IMR-90 (cell line): ENCODE data around the gene SLC36A2. TPM values are rescaled to one million over a fixed set of nuclear protein-coding genes. Genes with fewer than 3 reads are reported as not detected.

Experiments
- ATAC-seq: fragments of 200-7000 bp; cut with Tn5 transposase; 2 replicates; pipeline ENCODE4 v1.9.1; 2020; ENCODE audit warnings: low read depth, mild to moderate bottlenecking, moderate library complexity
- BruUV-seq: library from RNA; stranded (reverse); fragments of 400-500 nt; replicated peaks from 2 replicates; lab custom pipeline; 2021; lab: Mats Ljungman, UMichigan
- CTCF ChIA-PET: fragments of 300-600 bp; formaldehyde crosslinking; extraction: SDS; loops from one replicate; lab custom pipeline; 2021; ENCODE audit warnings: antibody characterized with exemption; lab: Yijun Ruan, JAX
- POLR2A ChIA-PET: fragments of 300-600 bp; sonication (Branson Sonifier 250); formaldehyde crosslinking; loops from one replicate; lab custom pipeline; 2022; ENCODE audit warnings: antibody characterized with exemption; ENCODE audit not compliant: unreplicated experiment; lab: Charles Lee
- DNase-seq: peaks from one replicate; pipeline ENCODE4 v3.0.0; 2013
- H2AFZ ChIP-seq: replicated peaks from 2 replicates; pipeline ENCODE3; 2013; ENCODE audit warnings: low read length, mild to moderate bottlenecking; ENCODE audit not compliant: poor library complexity
- H2AK5ac ChIP-seq: 2 replicates; pipeline ENCODE4 v1.6.1; 2013; ENCODE audit warnings: low read depth, low read length, inconsistent platforms
- H2AK9ac ChIP-seq: replicated peaks from 2 replicates; pipeline ENCODE3; 2013; ENCODE audit warnings: mild to moderate bottlenecking, low read depth, low read length, moderate library complexity; ENCODE audit not compliant: poor library complexity
- H2BK120ac ChIP-seq: 2 replicates; pipeline ENCODE4 v1.6.1; 2013; ENCODE audit warnings: low read depth, low read length, inconsistent platforms
- H2BK15ac ChIP-seq: 3 replicates; pipeline ENCODE4 v1.6.1; 2013; ENCODE audit warnings: low read depth, low read length, inconsistent platforms
- H2BK20ac ChIP-seq: 2 replicates; pipeline ENCODE4 v1.6.1; 2013; ENCODE audit warnings: low read depth, mild to moderate bottlenecking, inconsistent platforms, low read length, moderate library complexity
- H2BK5ac ChIP-seq: 2 replicates; pipeline ENCODE4 v1.6.1; 2013; ENCODE audit warnings: mild to moderate bottlenecking, low read depth, low read length, inconsistent platforms; ENCODE audit not compliant: poor library complexity, severe bottlenecking
- H3K14ac ChIP-seq: replicated peaks from 2 replicates; pipeline ENCODE4 v1.6.1; 2013; ENCODE audit warnings: low read depth, low read length, inconsistent platforms
- H3K18ac ChIP-seq: 2 replicates; pipeline ENCODE4 v1.6.1; 2013; ENCODE audit warnings: low read depth, low read length, control low read depth
- H3K23ac ChIP-seq: 2 replicates; pipeline ENCODE4 v1.6.1; 2013; ENCODE audit warnings: low read depth, low read length, inconsistent platforms
- H3K27ac ChIP-seq: 2 replicates; pipeline ENCODE4 v1.5.1; 2013; ENCODE audit warnings: mild to moderate bottlenecking, control low read depth, low read length; ENCODE audit not compliant: insufficient read depth
- H3K27me3 ChIP-seq: 2 replicates; pipeline ENCODE4 v1.6.1; 2013; ENCODE audit warnings: low read length; ENCODE audit not compliant: control insufficient read depth, insufficient read depth
- H3K36me3 ChIP-seq: 2 replicates; pipeline ENCODE4 v1.6.1; 2013; ENCODE audit warnings: low read length, mixed read lengths; ENCODE audit not compliant: control insufficient read depth, insufficient read depth
- H3K4ac ChIP-seq: 2 replicates; pipeline ENCODE4 v1.6.1; 2013; ENCODE audit warnings: low read depth, low read length, inconsistent platforms
- H3K4me1 ChIP-seq: 2 replicates; pipeline ENCODE4 v1.6.1; 2013; ENCODE audit warnings: low read length, mixed read lengths; ENCODE audit not compliant: control insufficient read depth, insufficient read depth
- H3K4me2 ChIP-seq: 2 replicates; pipeline ENCODE4 v1.6.1; 2013; ENCODE audit warnings: low read depth, mild to moderate bottlenecking, control low read depth, low read length, moderate library complexity
- H3K4me3 ChIP-seq: 2 replicates; pipeline ENCODE4 v1.5.1; 2013; ENCODE audit warnings: low read depth, mild to moderate bottlenecking, control low read depth, low read length, moderate library complexity; ENCODE audit not compliant: insufficient read depth
- H3K56ac ChIP-seq: 2 replicates; pipeline ENCODE4 v1.6.1; 2013; ENCODE audit warnings: low read length, inconsistent platforms; ENCODE audit not compliant: insufficient read depth; ENCODE audit errors: extremely low read depth
- H3K79me1 ChIP-seq, 2 experiments: 2 replicates each; pipeline ENCODE4 v1.6.1; 2013; ENCODE audit warnings: low read length in 2 of 2, inconsistent platforms in 1 of 2, low read depth in 1 of 2
- H3K9ac ChIP-seq: 2 replicates; pipeline ENCODE4 v1.6.1; 2013; ENCODE audit warnings: low read depth, low read length, control low read depth
- H3K9me1 ChIP-seq: 2 replicates; pipeline ENCODE4 v1.6.1; 2013; ENCODE audit warnings: low read length, inconsistent platforms; ENCODE audit not compliant: insufficient read depth
- H3K9me3 ChIP-seq: 2 replicates; pipeline ENCODE4 v1.6.1; 2013; ENCODE audit warnings: low read length; ENCODE audit not compliant: control insufficient read depth, insufficient read depth
- H4K20me1 ChIP-seq: 2 replicates; pipeline ENCODE4 v1.6.1; 2013; ENCODE audit warnings: low read length, inconsistent platforms; ENCODE audit not compliant: insufficient read depth
- H4K5ac ChIP-seq: 2 replicates; pipeline ENCODE4 v1.6.1; 2013; ENCODE audit warnings: mild to moderate bottlenecking, low read depth, low read length, control low read depth
- H4K8ac ChIP-seq, 2 experiments: 2 replicates each; pipeline ENCODE4 v1.6.1; 2013; ENCODE audit warnings: low read depth in 2 of 2, low read length in 2 of 2, control low read depth in 1 of 2, inconsistent platforms in 1 of 2
- H4K91ac ChIP-seq: 2 replicates; pipeline ENCODE4 v1.6.1; 2013; ENCODE audit warnings: low read depth, low read length, inconsistent platforms; ENCODE audit not compliant: insufficient read depth
- ELK1 ChIP-seq: fragments of 150-350 bp; IDR thresholded peaks from 2 replicates; pipeline ENCODE4 v1.6.1; 2016; ENCODE audit warnings: low read depth, mild to moderate bottlenecking, low read length, moderate library complexity, borderline replicate concordance
- RAD21 ChIP-seq: IDR thresholded peaks from 2 replicates; pipeline ENCODE4 v1.6.1; 2012; ENCODE audit warnings: low read length, improper control_type of control experiment
- WGBS, 2 experiments: methylation state at CpG; one replicate each; pipeline versions ENCODE4 v1.1.5 to v1.1.7; 2013; ENCODE audit warnings: missing lambda C conversion rate in 2 of 2; ENCODE audit not compliant: insufficient read length in 1 of 2; ENCODE audit errors: extremely low coverage in 2 of 2; 5-methylcytosine and 5-hydroxymethylcytosine counted together
- dilution Hi-C: fragments of 300-500 bp; cut with HindIII; formaldehyde crosslinking; loops from one replicate; pipeline ENCODE4 v1.14.3; 2018; ENCODE audit warnings: low sequenced_read_pairs; ENCODE audit not compliant: unreplicated experiment
- in situ Hi-C: fragments of 300-500 bp; cut with MboI; formaldehyde crosslinking; loops from 3 replicates; pipeline ENCODE4 v1.14.3; 2019; ENCODE audit warnings: low sequenced_read_pairs, inconsistent platforms, mixed read lengths
- intact Hi-C: fragments of 100-400 bp; cut with micrococcal nuclease; formaldehyde crosslinking; loops from 2 replicates; pipeline ENCODE4 v1.10.0; 2022
- polyA plus RNA-seq, 3 experiments: library from polyadenylated mRNA; depleted of rRNA; stranded (reverse); fragments of >200 nt; gene quantifications; 2 replicates each; pipeline ENCODE4 v1.2.3, GENCODE V29; 2012; ENCODE audit warnings: low replicate concordance in 1 of 3
- total RNA-seq: library from RNA; depleted of rRNA; stranded (reverse); fragments of >200 nt; gene quantifications from 2 replicates; pipeline ENCODE4 v1.2.3, GENCODE V29; 2012

SLC36A2 gene
- total and polyA plus RNA-seq, 2 of the 4 experiments (the other 2 are of a cell fraction) = not detected

GRCh38 chr5:151320481-151320880 lies 26.9 kb downstream of the SLC36A2 start:
- ChIA-PET POLR2A (no interaction called here), CTCF (no interaction called here)
- H3K9me1 ChIP-seq = no peaks in the 10 kb centered on the region
- H3K4ac ChIP-seq = no peak overlapping the region
- in situ Hi-C loops = no loop called here
- H3K27ac ChIP-seq = no peak overlapping the region
- ATAC-seq (no peak), DNase-seq (no peak)
- no peak overlapping the region for H3K4me2 ChIP-seq
- H4K91ac ChIP-seq = no peak overlapping the region
- no peak overlapping the region for H3K56ac ChIP-seq
- no peak overlapping the region for H3K18ac ChIP-seq
- H4K8ac ChIP-seq = no peak overlapping the region
- H2BK20ac ChIP-seq = no peak overlapping the region
- H3K9me3 ChIP-seq = no peaks in the 10 kb centered on the region
- no peaks in the 10 kb centered on the region for H3K4me1 ChIP-seq
- H2AK9ac ChIP-seq = no peak overlapping the region
- no peak overlapping the region for H4K5ac ChIP-seq
- H2AK5ac ChIP-seq = no peak overlapping the region
- H4K20me1 ChIP-seq = no peaks in the 10 kb centered on the region
- H3K79me1 ChIP-seq = no peaks in the 10 kb centered on the region
- H3K36me3 ChIP-seq = no peaks in the 10 kb centered on the region
- dilution Hi-C loops = no loop called here
- H2BK120ac ChIP-seq = no peak overlapping the region
- H3K23ac ChIP-seq = no peak overlapping the region
- H2BK15ac ChIP-seq = no peak overlapping the region
- no peak overlapping the region for H3K14ac ChIP-seq
- peaks cover 2% of the 10 kb centered on the region; the same call in 1 of the 2 replicates for H3K27me3 ChIP-seq
- WGBS, 2 experiments = no CpG with 5 or more reads among the region's 4 CpGs
- no peak for TF ChIP-seq RAD21
- TF ChIP-seq ELK1 = no peak
- H2BK5ac ChIP-seq = no peak overlapping the region
- H3K9ac ChIP-seq = no peak overlapping the region
- no TSS peak for BruUV-seq
- no peak overlapping the region for H2AFZ ChIP-seq
- intact Hi-C loops = no loop called here
- H3K4me3 ChIP-seq = no peak overlapping the region
